GM23248 (cell line): ENCODE results near the gene MLYCD. TPM values are rescaled to one million over a fixed set of nuclear protein-coding genes. Genes with fewer than 3 reads are reported as not detected.
A peak's percentile ranks its signal among the peaks of the same experiment; 100 is the strongest.

Experiments used
- DNase-seq: peaks from one replicate; pipeline ENCODE4 v3.0.0-alpha.2; 2015
- H2AFZ ChIP-seq: fragments of 200-600 bp; sonication (generic); 2 replicates; pipeline ENCODE4 v1.6.1; 2016; ENCODE audit warnings: antibody characterized with exemption
- H3F3A ChIP-seq: fragments of 200-600 bp; sonication (generic); 2 replicates; pipeline ENCODE4 v1.6.1; 2016; ENCODE audit warnings: mild to moderate bottlenecking, antibody characterized with exemption, mixed run types; ENCODE audit not compliant: insufficient read depth
- H3K27ac ChIP-seq: fragments of 200-600 bp; sonication (generic); 2 replicates; pipeline ENCODE4 v1.5.1; 2016; ENCODE audit warnings: mild to moderate bottlenecking
- H3K27me3 ChIP-seq: fragments of 200-600 bp; sonication (generic); replicated peaks from 2 replicates; pipeline ENCODE4 v1.6.1; 2016; ENCODE audit warnings: mild to moderate bottlenecking; ENCODE audit not compliant: insufficient read depth
- H3K36me3 ChIP-seq: fragments of 200-600 bp; sonication (generic); 2 replicates; pipeline ENCODE4 v1.6.1; 2016; ENCODE audit warnings: low read depth, mild to moderate bottlenecking
- H3K4me1 ChIP-seq: fragments of 200-600 bp; sonication (generic); 2 replicates; pipeline ENCODE4 v1.6.1; 2016; ENCODE audit warnings: mild to moderate bottlenecking; ENCODE audit not compliant: insufficient read depth
- H3K4me2 ChIP-seq: fragments of 200-600 bp; sonication (generic); one replicate; pipeline ENCODE4 v1.6.1; 2016; ENCODE audit warnings: mild to moderate bottlenecking; ENCODE audit not compliant: unreplicated experiment
- H3K4me3 ChIP-seq: fragments of 200-600 bp; sonication (generic); 2 replicates; pipeline ENCODE4 v1.5.1; 2016; ENCODE audit warnings: mild to moderate bottlenecking
- H3K79me2 ChIP-seq: fragments of 200-600 bp; sonication (generic); 2 replicates; pipeline ENCODE4 v1.6.1; 2016; ENCODE audit warnings: mild to moderate bottlenecking; ENCODE audit not compliant: insufficient read depth
- H3K9ac ChIP-seq: fragments of 200-600 bp; sonication (generic); 2 replicates; pipeline ENCODE4 v1.6.1; 2016; ENCODE audit warnings: mild to moderate bottlenecking
- H3K9me2 ChIP-seq: fragments of 200-600 bp; sonication (generic); 2 replicates; pipeline ENCODE4 v1.6.1; 2016; ENCODE audit warnings: mixed run types, mild to moderate bottlenecking, moderate library complexity; ENCODE audit not compliant: insufficient read depth
- H3K9me3 ChIP-seq: fragments of 200-600 bp; sonication (generic); one replicate; pipeline ENCODE4 v1.6.1; 2017; ENCODE audit warnings: low read depth
- H4K20me1 ChIP-seq: fragments of 200-600 bp; sonication (generic); 2 replicates; pipeline ENCODE4 v1.6.0; 2016; ENCODE audit not compliant: insufficient read depth
- EZH2 ChIP-seq: fragments of 200-600 bp; sonication (generic); IDR thresholded peaks from 2 replicates; pipeline ENCODE4 v1.6.1; 2018; ENCODE audit warnings: antibody characterized with exemption, mild to moderate bottlenecking; ENCODE audit not compliant: insufficient read depth, poor library complexity, severe bottlenecking
- EZH2phosphoT487 ChIP-seq: fragments of 200-600 bp; sonication (generic); IDR thresholded peaks from 2 replicates; pipeline ENCODE4 v1.6.1; 2018; ENCODE audit warnings: antibody characterized with exemption, moderate library complexity, mild to moderate bottlenecking, low read depth; ENCODE audit not compliant: insufficient read depth
- WGBS, 2 experiments: methylation state at CpG; one replicate each; pipeline ENCODE4 v1.1.6; 2015 to 2017; ENCODE audit warnings: low lambda C conversion rate in 2 of 2, low coverage in 1 of 2; ENCODE audit errors: missing lambda C conversion rate in 2 of 2; 5-methylcytosine and 5-hydroxymethylcytosine counted together
- in situ Hi-C: fragments of 300-500 bp; cut with MboI; formaldehyde crosslinking; loops from 2 replicates; pipeline ENCODE4 v1.15.0; 2020
- polyA plus RNA-seq: library from polyadenylated mRNA; unstranded; fragments of >200 nt; fragmentation: Nextera tagmentation; extraction: Ambion mirVana; gene quantifications from 2 replicates; pipeline ENCODE4 v1.2.1, GENCODE V29; 2016
- total RNA-seq: library from RNA; depleted of rRNA; stranded (reverse); fragments of >200 nt; shearing (Covaris generic); gene quantifications from 2 replicates; pipeline ENCODE4 v1.2.3, GENCODE V29; 2014

The MLYCD gene
- total and polyA plus RNA-seq, 2 experiments from 2014 or later: 1.4 to 2.2 TPM

DNA sequence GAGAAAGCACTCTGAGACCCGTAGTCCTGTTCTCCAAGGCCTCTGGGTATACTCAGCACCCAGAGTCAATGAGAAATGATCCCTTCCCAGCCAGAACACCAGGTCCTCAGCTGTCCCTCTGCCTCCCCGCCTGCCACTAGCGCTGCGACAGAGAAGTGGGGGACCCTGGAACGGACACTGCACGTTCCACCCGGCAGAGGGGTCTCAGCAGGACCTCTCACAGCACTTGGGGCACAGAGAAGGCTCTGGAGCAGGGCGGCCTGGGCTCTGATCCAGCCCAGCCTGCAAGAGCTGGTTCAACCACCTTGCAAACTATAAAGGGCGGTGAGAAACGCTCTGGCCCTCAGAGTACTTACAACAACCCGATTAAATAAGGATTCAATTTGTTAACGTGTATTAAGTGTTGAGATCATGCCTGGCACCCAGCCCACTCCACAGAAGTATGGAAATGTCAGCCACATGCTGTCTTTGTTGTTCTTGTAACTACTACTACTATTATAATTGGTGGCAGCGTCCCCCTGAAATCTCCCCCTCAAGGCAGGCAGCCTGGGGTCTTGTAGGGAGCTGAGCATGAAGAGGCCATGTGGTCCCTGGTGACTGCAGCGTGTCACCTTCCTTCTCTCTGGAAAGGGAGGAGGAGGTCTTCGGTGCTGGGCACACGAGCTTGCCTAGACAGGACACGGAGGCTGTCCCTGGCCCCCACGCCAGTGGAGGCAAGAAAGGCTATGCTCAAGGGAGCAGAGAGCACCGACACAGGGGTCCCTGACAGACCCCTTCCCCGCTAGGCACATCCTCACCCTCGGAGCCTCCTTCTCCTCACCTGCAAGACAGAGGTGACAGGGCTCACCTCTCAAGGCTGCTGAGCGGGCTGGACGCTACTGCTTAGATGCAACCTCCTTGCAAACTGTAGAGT lies 56.6 kb downstream of the MLYCD start:
- Histone ChIP-seq H3K9ac (no peak overlapping the region), H3K27ac (no peak overlapping the region), H3K36me3 (0 out of 2 replicates have a peak, but pooled peaks cover 4% of the 10 kb centered on the region), H3K4me1 (peaks cover 18% of the 10 kb centered on the region), H3K9me2 (no peaks in the 10 kb centered on the region), H3K4me3 (no peak overlapping the region), H3K27me3 (no peaks in the 10 kb centered on the region), H3F3A (peaks cover 15% of the 10 kb centered on the region), H4K20me1 (no peaks in the 10 kb centered on the region), H3K79me2 (no peaks in the 10 kb centered on the region), H3K9me3 (no peaks in the 10 kb centered on the region), H2AFZ (no peak overlapping the region), H3K4me2 (no peak overlapping the region)
- WGBS, 2 experiments: 63 to 69% methylated on average over 23 of the region's 23 CpGs
- no peak for TF ChIP-seq EZH2phosphoT487
- TF ChIP-seq EZH2: no peak
- in situ Hi-C loops: no loop called here
- peak; percentile 57 for DNase-seq

DNA sequence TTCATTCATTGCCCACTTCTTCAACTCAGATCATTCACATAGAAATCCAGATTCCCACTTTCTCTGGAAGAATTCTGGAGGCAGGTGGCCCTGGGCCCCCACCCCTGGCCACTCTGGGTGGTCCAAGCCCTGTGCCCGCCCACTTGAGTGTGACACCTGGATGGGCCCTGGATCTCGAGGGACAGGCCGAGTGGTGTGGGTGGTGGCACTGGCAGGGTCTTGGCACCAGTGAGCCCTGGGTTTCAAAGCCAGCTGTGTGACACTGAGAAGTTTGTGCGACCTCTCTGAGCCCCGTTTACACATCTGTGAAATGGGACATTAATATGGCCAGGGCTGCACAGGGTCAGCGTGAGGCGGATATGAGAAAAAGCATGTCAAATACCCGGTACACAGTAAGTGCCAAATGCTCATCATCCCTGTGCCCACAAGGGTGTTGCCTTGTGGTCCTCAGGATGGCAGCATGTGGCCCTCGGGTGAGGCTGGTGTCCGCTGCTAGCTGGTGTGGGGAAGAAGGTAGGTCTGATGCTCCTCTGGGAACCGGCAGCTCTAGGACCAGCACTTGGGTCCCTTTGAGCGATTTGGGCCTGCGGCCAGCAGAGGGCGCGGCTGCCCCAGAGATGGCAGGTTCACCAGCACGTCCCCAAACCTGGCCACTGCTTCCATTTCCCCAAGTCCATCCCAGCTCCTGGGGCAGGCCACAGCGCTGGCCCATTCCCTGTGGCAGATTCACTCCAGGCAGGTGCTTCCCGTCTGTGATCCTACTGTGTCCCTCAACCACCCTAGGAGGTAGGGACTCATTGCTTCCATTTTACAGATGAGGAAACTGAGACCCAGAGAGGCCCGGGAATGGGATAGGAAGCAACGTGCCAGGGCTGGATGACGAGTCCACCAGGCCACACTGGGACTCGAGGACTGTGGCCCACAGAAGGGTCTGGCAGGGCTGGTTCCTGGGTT lies 57.7 kb downstream of the MLYCD start:
- Histone ChIP-seq H3F3A (peaks cover 9% of the 10 kb centered on the region), H3K9me2 (no peaks in the 10 kb centered on the region), H4K20me1 (no peaks in the 10 kb centered on the region), H3K4me1 (peaks cover 18% of the 10 kb centered on the region), H3K9me3 (no peaks in the 10 kb centered on the region), H3K79me2 (no peaks in the 10 kb centered on the region), H3K4me2 (no peak overlapping the region), H3K4me3 (no peak overlapping the region), H2AFZ (no peak overlapping the region), H3K36me3 (peaks cover 4% of the 10 kb centered on the region; the same call in 1 of the 2 replicates), H3K27ac (no peak overlapping the region), H3K9ac (no peak overlapping the region), H3K27me3 (no peaks in the 10 kb centered on the region)
- WGBS, 2 experiments: 43 to 49% methylated on average over 22 of the region's 22 CpGs
- in situ Hi-C loops: no loop called here
- DNase-seq: peak; percentile 75
- TF ChIP-seq EZH2phosphoT487 (no peak), EZH2 (no peak)

DNA sequence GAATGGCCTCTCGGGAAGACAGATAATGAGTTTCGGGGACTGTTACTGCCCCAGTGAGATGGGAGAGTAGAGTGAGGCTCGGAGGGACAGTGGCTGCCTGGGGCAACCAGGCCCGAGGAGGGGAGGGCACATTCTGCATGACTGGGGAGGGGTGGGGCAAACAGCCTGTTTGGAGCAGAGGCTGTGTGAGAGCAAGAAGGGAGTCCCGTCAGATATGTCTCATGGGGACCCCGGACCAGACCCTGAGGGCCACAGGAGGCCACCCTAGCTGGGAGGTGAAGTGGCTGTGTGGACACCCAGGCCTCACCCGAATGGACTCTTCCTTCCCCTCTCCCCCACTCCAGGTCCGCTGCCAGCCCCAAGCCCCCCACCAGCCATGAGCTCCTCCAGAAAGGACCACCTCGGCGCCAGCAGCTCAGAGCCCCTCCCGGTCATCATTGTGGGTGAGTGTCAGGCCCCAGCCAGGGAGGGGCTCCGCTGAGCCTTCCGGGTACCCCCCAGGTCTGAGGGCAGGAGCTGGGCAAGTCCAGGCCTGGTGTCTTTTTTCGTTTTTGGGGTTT lies 58.5 kb downstream of the MLYCD start:
- H3K9me3 ChIP-seq: no peaks in the 10 kb centered on the region
- no peak overlapping the region for H3K27ac ChIP-seq
- no peaks in the 10 kb centered on the region for H3K9me2 ChIP-seq
- H3K27me3 ChIP-seq: no peaks in the 10 kb centered on the region
- peaks cover 4% of the 10 kb centered on the region; the same call in 1 of the 2 replicates for H3K36me3 ChIP-seq
- no peak overlapping the region for H2AFZ ChIP-seq
- no peak overlapping the region for H3K4me2 ChIP-seq
- TF ChIP-seq EZH2phosphoT487 (no peak), EZH2 (no peak)
- H4K20me1 ChIP-seq: no peaks in the 10 kb centered on the region
- no peak overlapping the region for H3K4me3 ChIP-seq
- H3F3A ChIP-seq: peaks cover 9% of the 10 kb centered on the region
- in situ Hi-C loops: no loop called here
- H3K4me1 ChIP-seq: peaks cover 17% of the 10 kb centered on the region
- DNase-seq: no peak
- 77 to 85% methylated on average over 9 to 14 of the region's 14 CpGs for WGBS, 2 experiments
- no peak overlapping the region for H3K9ac ChIP-seq
- H3K79me2 ChIP-seq: no peaks in the 10 kb centered on the region
